ENCODE results near the gene RNF212.

The RNF212 gene

GRCh38 chr4:1090036-1090435 lies 23.3 kb downstream of the RNF212 start:
- no peak for DNase-seq

GRCh38 chr4:1087371-1087770 lies 26.0 kb downstream of the RNF212 start:
- DNase-seq = no peak

GRCh38 chr4:1086011-1086410 lies 27.4 kb downstream of the RNF212 start:
- DNase-seq = no peak

- no peak for DNase-seq
Measured at GRCh38 chr4:1085404-1085799, 28.0 kb downstream of the RNF212 start.

GRCh38 chr4:1084796-1085403 lies 28.5 kb downstream of the RNF212 start:
- DNase-seq = no peak

- no peak for DNase-seq
Measured at GRCh38 chr4:1084394-1084793, 29.0 kb downstream of the RNF212 start.

- DNase-seq = peak in 1 of 2 experiments; percentile 12
Measured at GRCh38 chr4:1082215-1083182, 30.9 kb downstream of the RNF212 start.

GRCh38 chr4:1081689-1082040 lies 31.7 kb downstream of the RNF212 start:
- peak; percentile 21 to 42 for DNase-seq

GRCh38 chr4:1080961-1081688 lies 32.2 kb downstream of the RNF212 start:
- DNase-seq = peak; percentile 17 to 24

- no peak for DNase-seq
Measured at GRCh38 chr4:1080432-1080831, 32.9 kb downstream of the RNF212 start.

GRCh38 chr4:1079711-1080265 lies 33.6 kb downstream of the RNF212 start:
- no peak for DNase-seq

GRCh38 chr4:1078490-1078889 lies 34.9 kb downstream of the RNF212 start:
- no peak for DNase-seq

GRCh38 chr4:1077711-1078477 lies 35.5 kb downstream of the RNF212 start:
- no peak for DNase-seq

GRCh38 chr4:1075809-1076699 lies 37.3 kb downstream of the RNF212 start:
- no peak for DNase-seq

- DNase-seq = no peak
Measured at GRCh38 chr4:1075225-1075624, 38.1 kb downstream of the RNF212 start.

- no peak for DNase-seq
Measured at GRCh38 chr4:1074077-1074476, 39.3 kb downstream of the RNF212 start.

GRCh38 chr4:1072830-1073446 lies 40.4 kb downstream of the RNF212 start:
- peak; percentile 57 to 68 for DNase-seq

GRCh38 chr4:1069394-1069793 lies 44.0 kb downstream of the RNF212 start:
- no peak for DNase-seq

GRCh38 chr4:1065732-1066131 lies 47.6 kb downstream of the RNF212 start:
- no peak for DNase-seq

GRCh38 chr4:1062419-1062818 lies 50.9 kb downstream of the RNF212 start:
- DNase-seq = no peak

GRCh38 chr4:1061760-1062159 lies 51.6 kb downstream of the RNF212 start:
- DNase-seq = no peak
